ENCODE data around the gene STT3A. TPM values are rescaled to one million over a fixed set of nuclear protein-coding genes. Genes with fewer than 3 reads are reported as not detected.

The STT3A gene
- polyA plus RNA-seq, 3 donors, result 27.4 to 75.3 (median 54.2) TPM

DNA sequence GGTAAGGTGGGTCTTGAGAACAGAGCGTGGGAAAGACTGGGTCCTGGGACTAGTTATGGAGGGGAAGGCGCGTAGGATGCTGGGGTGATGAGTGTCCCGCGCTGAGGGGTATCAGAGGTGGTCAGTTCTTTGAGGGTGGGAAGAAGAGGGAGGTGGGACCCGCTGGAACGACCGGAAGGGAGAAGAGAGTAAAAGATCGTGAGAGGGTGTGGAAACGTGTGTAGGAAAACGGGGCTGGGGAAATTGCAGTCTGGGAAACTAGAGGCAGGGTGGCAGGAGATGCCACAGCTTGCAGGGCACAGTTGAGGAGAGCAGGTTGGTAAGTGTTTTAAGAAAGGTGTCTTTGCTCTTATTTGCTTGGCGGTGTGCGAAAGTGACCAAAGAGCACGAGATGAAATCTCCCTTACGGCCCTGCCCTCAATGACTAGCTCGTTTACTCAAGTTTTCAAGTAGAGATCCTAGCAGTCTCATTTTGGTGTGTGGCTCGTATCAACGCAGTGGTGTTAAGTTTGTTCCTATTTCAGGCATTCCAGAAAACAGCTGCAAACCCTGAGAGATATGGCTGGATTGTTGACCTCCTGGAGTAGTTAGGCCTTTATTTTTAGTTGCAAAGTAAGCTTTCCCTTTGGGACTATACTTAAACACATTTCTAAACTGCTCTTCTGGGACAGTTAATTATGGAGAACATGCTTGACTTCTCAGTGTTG lies 615 bp downstream of the STT3A start:
- peak in 2 of 3 donors; percentile 9 to 16 for DNase-seq

DNA sequence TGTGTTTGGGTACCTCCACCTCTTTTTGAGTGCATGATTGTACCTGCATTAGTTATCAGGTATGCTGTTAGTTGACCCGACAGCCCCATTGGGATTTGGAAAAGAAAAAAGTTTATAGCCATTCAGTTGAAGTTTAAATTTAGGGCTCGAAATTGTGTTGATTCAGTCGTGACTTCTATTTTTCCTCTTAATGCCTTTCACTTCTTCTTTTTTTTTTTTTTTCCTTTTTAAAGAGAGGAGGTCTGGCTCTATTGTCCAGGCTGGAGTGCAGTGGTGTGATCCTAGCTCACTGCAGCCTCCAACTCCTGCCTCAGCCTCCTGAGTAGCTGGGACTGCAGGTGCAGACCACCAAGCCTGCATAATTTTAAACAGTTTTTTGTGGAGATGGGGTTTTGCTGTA lies 2.3 kb downstream of the STT3A start:
- Mint-ChIP-seq H3K27me3 (ENCODE audit: low read depth in 3 of 3) (peaks cover 0 to 2% (median 2%) of the 10 kb centered on the region in 3 donors), H3K4me3 (no peak overlapping the region), H3K4me1 (peaks cover 27% of the 10 kb centered on the region), H3K36me3 (peaks cover 32 to 39% of the 10 kb centered on the region in 2 donors), H3K27ac (peak overlapping the region in 5 of 7 donors; percentile 66 to 87 (median 70)), H3K9me3 (peaks cover 0 to 1% (median 0%) of the 10 kb centered on the region in 7 donors)
- Histone ChIP-seq H3K9ac (ENCODE audit: insufficient read depth, low read length, poor library complexity, severe bottlenecking) (no peak overlapping the region), H4K20me1 (ENCODE audit: insufficient read depth, low read length) (peaks cover 14% of the 10 kb centered on the region), H3K27me3 (ENCODE audit: control insufficient read depth in 2 of 2, insufficient read depth in 2 of 2, low read length in 2 of 2) (no peaks in the 10 kb centered on the region), H3K27ac (ENCODE audit: low read depth in 1 of 2, low read length in 2 of 2) (peak overlapping the region in 1 of 2 donors; percentile 71), H3K4me3 (replicated peaks in 1 of 3; ENCODE audit: low read depth in 2 of 3, low read length in 3 of 3) (no peak overlapping the region), H3K36me3 (replicated peaks in 1 of 2; ENCODE audit: control insufficient read depth in 1 of 2, insufficient read depth in 2 of 2, low read length in 2 of 2) (peaks cover 21 to 39% of the 10 kb centered on the region in 2 donors), H3K4me2 (replicated peaks; ENCODE audit: extremely low read depth, low read length, poor library complexity, severe bottlenecking) (no peak overlapping the region), H3K4me1 (ENCODE audit: control insufficient read depth in 1 of 2, insufficient read depth in 2 of 2, low read length in 2 of 2) (peaks cover 26 to 27% of the 10 kb centered on the region in 2 donors), H3K9me3 (replicated peaks in 1 of 2; ENCODE audit: control insufficient read depth in 1 of 2, insufficient read depth in 1 of 2, low read length in 2 of 2) (no peaks in the 10 kb centered on the region), H2AFZ (ENCODE audit: insufficient read depth, low read depth, low read length, poor library complexity, severe bottlenecking) (no peak overlapping the region), H3K79me2 (ENCODE audit: insufficient read depth, low read length) (peaks cover 65% of the 10 kb centered on the region)
- TF ChIP-seq, protein P1, sequence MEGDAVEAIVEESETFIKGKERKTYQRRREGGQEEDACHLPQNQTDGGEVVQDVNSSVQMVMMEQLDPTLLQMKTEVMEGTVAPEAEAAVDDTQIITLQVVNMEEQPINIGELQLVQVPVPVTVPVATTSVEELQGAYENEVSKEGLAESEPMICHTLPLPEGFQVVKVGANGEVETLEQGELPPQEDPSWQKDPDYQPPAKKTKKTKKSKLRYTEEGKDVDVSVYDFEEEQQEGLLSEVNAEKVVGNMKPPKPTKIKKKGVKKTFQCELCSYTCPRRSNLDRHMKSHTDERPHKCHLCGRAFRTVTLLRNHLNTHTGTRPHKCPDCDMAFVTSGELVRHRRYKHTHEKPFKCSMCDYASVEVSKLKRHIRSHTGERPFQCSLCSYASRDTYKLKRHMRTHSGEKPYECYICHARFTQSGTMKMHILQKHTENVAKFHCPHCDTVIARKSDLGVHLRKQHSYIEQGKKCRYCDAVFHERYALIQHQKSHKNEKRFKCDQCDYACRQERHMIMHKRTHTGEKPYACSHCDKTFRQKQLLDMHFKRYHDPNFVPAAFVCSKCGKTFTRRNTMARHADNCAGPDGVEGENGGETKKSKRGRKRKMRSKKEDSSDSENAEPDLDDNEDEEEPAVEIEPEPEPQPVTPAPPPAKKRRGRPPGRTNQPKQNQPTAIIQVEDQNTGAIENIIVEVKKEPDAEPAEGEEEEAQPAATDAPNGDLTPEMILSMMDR (IDR thresholded peaks at IDR 0.05), result no peak
- intact Hi-C loops (cut with micrococcal nuclease), result loop anchor here in 1 of 2 donors (5.0 to 10.0 kb wide), 3 partner anchors 290 to 672 kb away; partner anchors contain the start of genes FAM118B, FOXRED1, HYLS1 and RPUSD4
- no CpG with 5 or more reads among the region's 3 CpGs for WGBS (ENCODE audit: insufficient coverage)
- no peak for DNase-seq

More for the DNA sequence above, 615 bp downstream of the STT3A start:
- peaks cover 21 to 23% of the 10 kb centered on the region in 2 donors for H3K36me3 Mint-ChIP-seq
- Histone ChIP-seq H3K9ac (ENCODE audit: insufficient read depth, low read length, poor library complexity, severe bottlenecking) (peak overlapping the region; percentile 85), H3K79me2 (ENCODE audit: insufficient read depth, low read length) (peaks cover 54% of the 10 kb centered on the region), H4K20me1 (ENCODE audit: insufficient read depth, low read length) (peaks cover 10% of the 10 kb centered on the region), H3K27ac (ENCODE audit: low read depth in 1 of 2, low read length in 2 of 2) (peak overlapping the region; percentile 92 to 94), H3K4me1 (ENCODE audit: control insufficient read depth in 1 of 2, insufficient read depth in 2 of 2, low read length in 2 of 2) (peaks cover 26 to 27% of the 10 kb centered on the region in 2 donors), H3K27me3 (ENCODE audit: control insufficient read depth in 2 of 2, insufficient read depth in 2 of 2, low read length in 2 of 2) (no peaks in the 10 kb centered on the region), H3K9me3 (replicated peaks in 1 of 2; ENCODE audit: control insufficient read depth in 1 of 2, insufficient read depth in 1 of 2, low read length in 2 of 2) (no peaks in the 10 kb centered on the region), H3K36me3 (replicated peaks in 1 of 2; ENCODE audit: control insufficient read depth in 1 of 2, insufficient read depth in 2 of 2, low read length in 2 of 2) (peaks cover 13 to 27% of the 10 kb centered on the region in 2 donors), H3K4me2 (replicated peaks; ENCODE audit: extremely low read depth, low read length, poor library complexity, severe bottlenecking) (peak overlapping the region; percentile 98), H2AFZ (ENCODE audit: insufficient read depth, low read depth, low read length, poor library complexity, severe bottlenecking) (peak overlapping the region; percentile 92), H3K4me3 (replicated peaks in 1 of 3; ENCODE audit: low read depth in 2 of 3, low read length in 3 of 3) (peak overlapping the region; percentile 75 to 100 (median 81))
- H3K27ac Mint-ChIP-seq, result peak overlapping the region; percentile 90 to 99 (median 98)
- peaks cover 27% of the 10 kb centered on the region for H3K4me1 Mint-ChIP-seq
- peaks cover 0 to 1% (median 0%) of the 10 kb centered on the region in 7 donors for H3K9me3 Mint-ChIP-seq
- H3K4me3 Mint-ChIP-seq, result peak overlapping the region; percentile 93 to 99
- intact Hi-C loops (cut with micrococcal nuclease), result loop anchor here in 1 of 2 donors (5.0 to 10.0 kb wide), 3 partner anchors 292 to 674 kb away; partner anchors contain the start of genes FAM118B, FOXRED1, HYLS1 and RPUSD4
- peaks cover 0 to 2% (median 2%) of the 10 kb centered on the region in 3 donors for H3K27me3 Mint-ChIP-seq (ENCODE audit: low read depth in 3 of 3)
- TF ChIP-seq, protein P1 (IDR thresholded peaks at IDR 0.05), result no peak
- 0% methylated on average over 16 of the region's 18 CpGs for WGBS (ENCODE audit: insufficient coverage)
